Heart left ventricle (tissue), 13 donors: ENCODE results near the gene SMAD7.

Experiments
- POLR2A ChIP-seq, 2 donors: fragments of 450-650 bp; IDR thresholded peaks; one replicate each; pipeline ENCODE4 v1.6.1; 2017; ENCODE audit warnings: antibody characterized with exemption in 2 of 2, mild to moderate bottlenecking in 2 of 2, moderate library complexity in 2 of 2
- TF ChIP-seq, protein P1 (sequence below), 12 donors: fragments of 200-600 bp; sonication (generic) in 4 of 12; IDR thresholded peaks; one replicate each; pipeline versions ENCODE4 v1.5.0 to v1.8.0; 2018 to 2022; ENCODE audit warnings: antibody characterized with exemption in 12 of 12, mild to moderate bottlenecking in 5 of 12
- donor health status: ischemic (EF 13 %, LVEDD 7.1; RV severe dilation, severe dysfunction).
- donor health status: DM: no; HTN: yes; CAD: no.
- donor health status: DM: no; HTN: no; CAD: no.
- donor health status: ischemic (EF 25% LVEDD 6.9; RV normal size, moderate dysfunction).
- donor health status: ischemic (EF 25% LVEDD 5.7; RV mildly dilated, moderate dysfunction).
- donor health status: ischemic (EF 35%, LVEDD 5.7; RV mildly dilated, moderate dysfunction).
- donor health status: nonischemic (EF 11% LVEDD 7.7; RV severe dilation, severe dysfunction).
- donor health status: DM: yes; HTN: yes; CAD: no.
- donor health status: PGD.
- donor health status: ischemic (EF 29% LVEDD 5.4; RV normal size, mild dysfunction).
- donor health status: nonischemic (EF 23%, LVEDD 6.1; RV moderate dilation, normal function).

DNA sequence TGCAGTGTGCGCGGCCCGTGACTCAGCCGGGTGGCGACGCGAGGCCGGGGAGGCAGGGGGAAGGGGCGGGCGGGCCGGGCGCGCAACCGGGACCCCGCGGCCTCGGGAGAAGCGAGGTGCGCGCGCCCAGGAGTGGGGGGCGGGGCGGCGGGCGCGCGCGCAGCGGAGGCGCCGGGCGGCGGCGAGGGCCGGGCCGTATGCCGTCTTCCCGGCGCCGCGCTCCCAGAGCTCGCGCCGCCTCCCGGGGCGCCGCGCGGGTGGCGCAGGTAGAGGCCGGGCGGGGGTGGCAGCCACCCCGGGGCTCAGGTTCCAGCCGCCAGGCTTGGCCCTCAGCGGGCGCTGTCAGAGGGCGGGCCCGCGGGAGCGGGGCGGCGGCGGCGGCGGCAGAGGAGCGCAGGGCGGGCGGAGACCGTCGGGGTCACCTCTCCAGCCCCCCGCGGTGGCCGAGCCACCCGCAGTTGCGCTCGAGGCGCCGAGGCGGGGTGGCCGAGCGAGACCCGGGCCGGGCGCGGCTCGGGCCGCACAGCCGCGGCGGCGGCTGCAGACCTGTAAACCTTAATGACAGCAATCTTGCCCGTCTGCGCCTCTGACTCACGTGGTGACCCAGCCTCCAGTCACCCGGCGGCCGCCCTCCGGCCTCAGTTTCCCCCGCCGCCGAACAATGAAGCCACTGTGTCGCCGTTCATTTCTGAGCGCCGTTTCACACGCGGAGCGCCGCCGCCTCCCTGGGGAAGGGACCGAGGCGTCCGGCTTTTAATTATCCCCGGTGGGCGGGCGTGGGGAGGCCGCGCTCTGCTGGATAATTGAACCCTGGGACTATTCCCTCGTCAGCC is 25.3 kb upstream of the SMAD7 start:
- TF ChIP-seq, protein P1, sequence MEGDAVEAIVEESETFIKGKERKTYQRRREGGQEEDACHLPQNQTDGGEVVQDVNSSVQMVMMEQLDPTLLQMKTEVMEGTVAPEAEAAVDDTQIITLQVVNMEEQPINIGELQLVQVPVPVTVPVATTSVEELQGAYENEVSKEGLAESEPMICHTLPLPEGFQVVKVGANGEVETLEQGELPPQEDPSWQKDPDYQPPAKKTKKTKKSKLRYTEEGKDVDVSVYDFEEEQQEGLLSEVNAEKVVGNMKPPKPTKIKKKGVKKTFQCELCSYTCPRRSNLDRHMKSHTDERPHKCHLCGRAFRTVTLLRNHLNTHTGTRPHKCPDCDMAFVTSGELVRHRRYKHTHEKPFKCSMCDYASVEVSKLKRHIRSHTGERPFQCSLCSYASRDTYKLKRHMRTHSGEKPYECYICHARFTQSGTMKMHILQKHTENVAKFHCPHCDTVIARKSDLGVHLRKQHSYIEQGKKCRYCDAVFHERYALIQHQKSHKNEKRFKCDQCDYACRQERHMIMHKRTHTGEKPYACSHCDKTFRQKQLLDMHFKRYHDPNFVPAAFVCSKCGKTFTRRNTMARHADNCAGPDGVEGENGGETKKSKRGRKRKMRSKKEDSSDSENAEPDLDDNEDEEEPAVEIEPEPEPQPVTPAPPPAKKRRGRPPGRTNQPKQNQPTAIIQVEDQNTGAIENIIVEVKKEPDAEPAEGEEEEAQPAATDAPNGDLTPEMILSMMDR (IDR thresholded peaks at IDR 0.05) = peak in 1 of 12 donors; percentile 13
- TF ChIP-seq POLR2A (IDR thresholded peaks at IDR 0.05) = peak in 1 of 2 donors; percentile 37
